ENCODE results near the gene SLC35B2. TPM values are rescaled to one million over a fixed set of nuclear protein-coding genes. Genes with fewer than 3 reads are reported as not detected.

SLC35B2 gene
- total and polyA plus RNA-seq, 10 of the 15 experiments (the other 5 are each of a cell fraction or from before 2014, with no cell fraction given): 11.3 to 45.4 (median 33.8) TPM

DNA sequence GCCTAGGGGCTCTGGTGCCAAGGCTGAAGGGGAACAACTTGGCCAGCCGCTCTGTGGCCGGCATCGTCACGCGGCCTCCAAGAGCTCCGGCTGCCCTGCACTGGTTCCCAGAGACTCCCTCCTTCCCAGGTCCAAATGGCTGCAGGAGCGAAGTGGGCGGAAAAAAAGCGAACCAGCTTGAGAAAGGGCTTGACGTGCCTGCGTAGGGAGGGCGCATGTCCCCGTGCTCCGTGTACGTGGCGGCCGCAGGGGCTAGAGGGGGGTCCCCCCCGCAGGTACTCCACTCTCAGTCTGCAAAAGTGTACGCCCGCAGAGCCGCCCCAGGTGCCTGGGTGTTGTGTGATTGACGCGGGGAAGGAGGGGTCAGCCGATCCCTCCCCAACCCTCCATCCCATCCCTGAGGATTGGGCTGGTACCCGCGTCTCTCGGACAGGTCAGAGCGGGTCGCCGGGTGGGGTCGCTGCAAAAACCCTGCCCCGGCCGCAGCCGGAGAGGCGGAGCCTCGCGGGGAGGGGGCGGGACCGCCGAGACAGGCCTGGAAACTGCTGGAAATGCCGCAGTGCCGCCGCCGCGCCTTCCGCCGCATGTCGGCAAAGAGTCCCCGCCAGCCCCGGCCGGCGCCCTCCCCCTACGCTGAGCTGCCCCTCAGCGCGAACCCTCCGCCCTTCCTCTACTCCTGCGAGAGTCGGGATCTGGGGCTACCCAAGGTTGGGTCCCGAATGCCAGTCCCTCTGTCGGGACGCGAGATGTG is 11.2 kb downstream of the SLC35B2 start (continued):
- TF ChIP-seq RB1 (IDR thresholded peaks at IDR 0.05; ENCODE audit: borderline replicate concordance) (peak; percentile 35; the same call in 1 of the 2 replicates), SMARCA5 (IDR thresholded peaks at IDR 0.05) (0 out of 2 replicates have a peak, but pooled peaks have one; percentile 22), KDM1A (IDR thresholded peaks at IDR 0.05; ENCODE audit: borderline replicate concordance) (no peak), YY1 (IDR thresholded peaks at IDR 0.05; ENCODE audit: low read depth, low read length) (peak; percentile 75; the same call in 1 of the 2 replicates), BCL3 (IDR thresholded peaks at IDR 0.05; ENCODE audit: borderline replicate concordance, insufficient read depth, low read depth, low read length, poor library complexity, severe bottlenecking) (peak; percentile 23), SIN3A (IDR thresholded peaks at IDR 0.05; ENCODE audit: low read depth, low read length) (no peak), TAF1 (IDR thresholded peaks at IDR 0.05; ENCODE audit: borderline replicate concordance, low read depth, low read length) (peak; percentile 33; the same call in 1 of the 2 replicates), GABPA (IDR thresholded peaks at IDR 0.05; ENCODE audit: low read depth) (no peak), BACH1 (IDR thresholded peaks at IDR 0.05; ENCODE audit: borderline replicate concordance) (peak; percentile 75; the same call in 1 of the 2 replicates), TARDBP (IDR thresholded peaks at IDR 0.05; ENCODE audit: borderline replicate concordance) (0 out of 2 replicates have a peak, but pooled peaks have one; percentile 28), ZNF24 (IDR thresholded peaks at IDR 0.05) (peak; percentile 32; the same call in 1 of the 2 replicates), RFX5 (IDR thresholded peaks at IDR 0.05; ENCODE audit: low read depth, low read length) (no peak; the same call in 1 of the 2 replicates), GATAD2B (conservative IDR thresholded peaks at IDR 0.05; ENCODE audit: low read depth) (peak; percentile 72; the same call in 1 of the 2 replicates), EZH2 (IDR thresholded peaks at IDR 0.05; ENCODE audit: borderline replicate concordance, control insufficient read depth, low read depth, low read length) (no peak), IRF3 (IDR thresholded peaks at IDR 0.05) (no peak), SIX5 (IDR thresholded peaks at IDR 0.05; ENCODE audit: low read depth, low read length, severe bottlenecking) (no peak), BRCA1 (IDR thresholded peaks at IDR 0.05; ENCODE audit: low read depth, low read length) (0 out of 2 replicates have a peak, but pooled peaks have one; percentile 22), ZSCAN29 (IDR thresholded peaks at IDR 0.05) (no peak), SUZ12 (IDR thresholded peaks at IDR 0.05; ENCODE audit: unreplicated experiment) (no peak), POLR2AphosphoS2 (IDR thresholded peaks at IDR 0.05; ENCODE audit: low read depth, low read length) (no peak), YBX1 (IDR thresholded peaks at IDR 0.05) (no peak), NR2C2 (IDR thresholded peaks at IDR 0.05; ENCODE audit: borderline replicate concordance, control insufficient read depth, insufficient read length, low read depth) (no peak), SP1 (IDR thresholded peaks at IDR 0.05; ENCODE audit: low read depth, low read length) (peak; percentile 56)
- TF ChIP-seq, protein P1, sequence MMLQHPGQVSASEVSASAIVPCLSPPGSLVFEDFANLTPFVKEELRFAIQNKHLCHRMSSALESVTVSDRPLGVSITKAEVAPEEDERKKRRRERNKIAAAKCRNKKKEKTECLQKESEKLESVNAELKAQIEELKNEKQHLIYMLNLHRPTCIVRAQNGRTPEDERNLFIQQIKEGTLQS (IDR thresholded peaks at IDR 0.05; ENCODE audit: borderline replicate concordance, extremely low read depth, low read depth, low read length): no peak
- TF ChIP-seq, protein P2, sequence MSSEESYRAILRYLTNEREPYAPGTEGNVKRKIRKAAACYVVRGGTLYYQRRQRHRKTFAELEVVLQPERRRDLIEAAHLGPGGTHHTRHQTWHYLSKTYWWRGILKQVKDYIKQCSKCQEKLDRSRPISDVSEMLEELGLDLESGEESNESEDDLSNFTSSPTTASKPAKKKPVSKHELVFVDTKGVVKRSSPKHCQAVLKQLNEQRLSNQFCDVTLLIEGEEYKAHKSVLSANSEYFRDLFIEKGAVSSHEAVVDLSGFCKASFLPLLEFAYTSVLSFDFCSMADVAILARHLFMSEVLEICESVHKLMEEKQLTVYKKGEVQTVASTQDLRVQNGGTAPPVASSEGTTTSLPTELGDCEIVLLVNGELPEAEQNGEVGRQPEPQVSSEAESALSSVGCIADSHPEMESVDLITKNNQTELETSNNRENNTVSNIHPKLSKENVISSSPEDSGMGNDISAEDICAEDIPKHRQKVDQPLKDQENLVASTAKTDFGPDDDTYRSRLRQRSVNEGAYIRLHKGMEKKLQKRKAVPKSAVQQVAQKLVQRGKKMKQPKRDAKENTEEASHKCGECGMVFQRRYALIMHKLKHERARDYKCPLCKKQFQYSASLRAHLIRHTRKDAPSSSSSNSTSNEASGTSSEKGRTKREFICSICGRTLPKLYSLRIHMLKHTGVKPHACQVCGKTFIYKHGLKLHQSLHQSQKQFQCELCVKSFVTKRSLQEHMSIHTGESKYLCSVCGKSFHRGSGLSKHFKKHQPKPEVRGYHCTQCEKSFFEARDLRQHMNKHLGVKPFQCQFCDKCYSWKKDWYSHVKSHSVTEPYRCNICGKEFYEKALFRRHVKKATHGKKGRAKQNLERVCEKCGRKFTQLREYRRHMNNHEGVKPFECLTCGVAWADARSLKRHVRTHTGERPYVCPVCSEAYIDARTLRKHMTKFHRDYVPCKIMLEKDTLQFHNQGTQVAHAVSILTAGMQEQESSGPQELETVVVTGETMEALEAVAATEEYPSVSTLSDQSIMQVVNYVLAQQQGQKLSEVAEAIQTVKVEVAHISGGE (CRISPR knock-in tag; IDR thresholded peaks at IDR 0.05): no peak

Data from GM12878 (cell line).